Activated T-helper 2 cell treated with anti-CD3 and anti-CD28 coated beads, Interferon-gamma antibody, Interleukin-2, Interleukin-4, amounts not matched to agents 10 μg/mL and 5 μg/mL and 100 μg/mL, durations not matched to agents 14 hours and 24 hours and 36 hours (primary cell): ENCODE data around the gene USP38. TPM values are rescaled to one million over a fixed set of nuclear protein-coding genes. Genes with fewer than 3 reads are reported as not detected.
"Not testable (repeated sequence)": the region's sequence is repeated elsewhere in the genome, so short reads cannot be mapped to it uniquely, and the experiment has no call there.

Experiments used
- DNase-seq: peaks from one replicate; pipeline ENCODE4 v3.0.0; 2021; ENCODE audit warnings: low spot score
- H3K27ac Mint-ChIP-seq: one replicate; pipeline ENCODE4 v1.8.0; 2021; ENCODE audit warnings: mixed read lengths
- H3K27me3 Mint-ChIP-seq: one replicate; pipeline ENCODE4 v1.8.0; 2021; ENCODE audit warnings: low read depth, mixed read lengths
- H3K36me3 Mint-ChIP-seq: one replicate; pipeline ENCODE4 v1.8.0; 2021; ENCODE audit warnings: low read depth, mixed read lengths
- H3K4me1 Mint-ChIP-seq: one replicate; pipeline ENCODE4 v1.8.0; 2021; ENCODE audit warnings: low read depth, mixed read lengths
- H3K4me3 Mint-ChIP-seq: one replicate; pipeline ENCODE4 v1.8.0; 2021; ENCODE audit warnings: low read depth, mild to moderate bottlenecking, moderate library complexity, mixed read lengths
- H3K9me3 Mint-ChIP-seq: one replicate; pipeline ENCODE4 v1.8.0; 2021; ENCODE audit warnings: mixed read lengths
- intact Hi-C: fragments of 100-400 bp; cut with micrococcal nuclease; formaldehyde crosslinking; loops from one replicate; pipeline ENCODE4 v1.15.1; 2023
- total RNA-seq: library from RNA; stranded (reverse); gene quantifications from 2 replicates; pipeline ENCODE4 v1.2.3, GENCODE V29; 2022

USP38 gene
- total RNA-seq, 1 donor from 2014 or later, result 26.2 TPM

DNA sequence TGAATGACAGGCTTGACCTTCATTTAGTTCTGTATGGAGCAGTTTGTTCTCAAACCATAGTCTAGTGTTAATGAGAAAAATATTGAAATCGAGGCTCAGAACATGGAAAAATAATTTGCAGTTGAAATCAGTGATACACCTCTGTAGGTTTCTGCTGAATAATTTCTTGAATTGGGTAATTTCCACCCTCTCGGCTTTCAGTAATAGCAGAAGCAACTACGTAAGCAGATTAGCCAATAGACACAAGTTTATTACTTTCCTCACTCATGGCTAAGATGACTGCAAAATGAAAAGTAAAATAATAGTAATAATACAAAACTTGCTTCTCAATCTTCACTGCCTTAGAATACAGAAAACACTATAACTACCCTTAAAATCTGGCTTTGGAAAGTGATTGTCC, 46.0 kb downstream of the USP38 start:
- no peak for DNase-seq
- Mint-ChIP-seq H3K27ac (no peak overlapping the region), H3K36me3 (no peaks in the 10 kb centered on the region), H3K4me1 (no peaks in the 10 kb centered on the region), H3K4me3 (no peak overlapping the region), H3K9me3 (no peaks in the 10 kb centered on the region), H3K27me3 (peaks cover 5% of the 10 kb centered on the region)
- intact Hi-C loops, result no loop called here

DNA sequence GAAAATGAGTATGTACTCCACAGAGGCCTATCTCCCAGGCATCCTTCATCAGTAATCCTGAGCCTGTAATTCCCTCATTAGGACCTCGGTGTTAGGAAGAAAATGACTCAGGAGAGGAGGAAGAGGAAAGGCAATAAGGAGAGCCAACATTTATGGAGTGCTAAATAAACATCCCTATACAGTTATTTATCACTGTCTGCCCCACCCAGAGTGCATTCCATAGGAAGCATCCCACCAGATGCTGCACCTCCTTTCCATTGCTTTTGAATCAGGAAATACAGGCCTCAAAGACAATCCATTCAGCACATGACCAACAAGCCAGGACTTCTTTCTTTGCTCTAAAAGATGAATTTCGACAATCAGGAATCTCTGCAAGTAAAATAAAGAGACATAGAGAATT, 47.6 kb downstream of the USP38 start:
- H3K9me3 Mint-ChIP-seq, result no peaks in the 10 kb centered on the region
- DNase-seq, result no peak
- H3K4me1 Mint-ChIP-seq, result no peaks in the 10 kb centered on the region
- no peak overlapping the region for H3K4me3 Mint-ChIP-seq
- H3K27ac Mint-ChIP-seq, result no peak overlapping the region
- H3K27me3 Mint-ChIP-seq, result peaks cover 5% of the 10 kb centered on the region
- H3K36me3 Mint-ChIP-seq, result no peaks in the 10 kb centered on the region
- intact Hi-C loops, result no loop called here

DNA sequence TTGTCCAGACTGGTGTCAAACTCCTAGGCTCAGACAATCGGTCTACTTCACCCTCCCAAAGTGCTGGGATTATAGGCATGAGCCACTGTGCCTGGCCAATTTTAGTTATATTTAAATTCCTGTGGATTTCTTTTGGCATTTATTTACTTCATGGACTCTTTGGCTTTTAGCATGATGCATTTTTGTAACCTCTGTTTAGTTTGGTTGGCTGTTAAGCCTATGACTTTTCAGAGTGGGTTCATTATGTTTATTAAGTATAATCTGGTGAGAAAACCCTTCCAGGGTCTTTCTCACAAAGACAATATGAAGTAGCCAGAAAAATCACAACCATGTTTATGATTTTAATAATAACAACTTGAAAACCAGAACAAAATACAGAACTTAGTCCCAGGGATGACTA, 49.4 kb downstream of the USP38 start:
- Mint-ChIP-seq H3K27me3 (peaks cover 5% of the 10 kb centered on the region), H3K4me3 (no peak overlapping the region), H3K4me1 (no peaks in the 10 kb centered on the region), H3K9me3 (no peaks in the 10 kb centered on the region), H3K27ac (no peak overlapping the region), H3K36me3 (no peaks in the 10 kb centered on the region)
- intact Hi-C loops, result no loop called here
- no peak for DNase-seq

DNA sequence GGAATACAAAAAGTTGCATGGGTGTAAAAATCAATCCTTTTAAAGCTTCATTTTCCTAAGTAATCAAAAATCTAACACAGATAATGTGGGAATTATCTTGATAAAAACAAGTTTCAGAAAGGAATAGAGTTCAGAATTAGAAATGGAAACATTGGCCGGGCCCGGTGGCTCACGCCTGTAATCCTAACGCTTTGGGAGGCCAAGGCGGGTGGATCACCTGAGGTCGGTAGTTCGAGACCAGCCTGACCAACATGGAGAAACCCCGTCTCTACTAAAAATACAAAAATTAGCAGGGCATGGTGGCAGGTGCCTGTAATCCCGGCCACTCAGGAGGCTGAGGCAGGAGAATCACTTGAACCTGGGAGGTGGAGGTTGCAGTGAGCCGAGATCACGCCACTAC, 52.5 kb downstream of the USP38 start:
- H3K27ac Mint-ChIP-seq, H3K36me3 Mint-ChIP-seq, H3K27me3 Mint-ChIP-seq, H3K4me3 Mint-ChIP-seq, intact Hi-C loops, H3K9me3 Mint-ChIP-seq, H3K4me1 Mint-ChIP-seq, DNase-seq: not testable (repeated sequence)

DNA sequence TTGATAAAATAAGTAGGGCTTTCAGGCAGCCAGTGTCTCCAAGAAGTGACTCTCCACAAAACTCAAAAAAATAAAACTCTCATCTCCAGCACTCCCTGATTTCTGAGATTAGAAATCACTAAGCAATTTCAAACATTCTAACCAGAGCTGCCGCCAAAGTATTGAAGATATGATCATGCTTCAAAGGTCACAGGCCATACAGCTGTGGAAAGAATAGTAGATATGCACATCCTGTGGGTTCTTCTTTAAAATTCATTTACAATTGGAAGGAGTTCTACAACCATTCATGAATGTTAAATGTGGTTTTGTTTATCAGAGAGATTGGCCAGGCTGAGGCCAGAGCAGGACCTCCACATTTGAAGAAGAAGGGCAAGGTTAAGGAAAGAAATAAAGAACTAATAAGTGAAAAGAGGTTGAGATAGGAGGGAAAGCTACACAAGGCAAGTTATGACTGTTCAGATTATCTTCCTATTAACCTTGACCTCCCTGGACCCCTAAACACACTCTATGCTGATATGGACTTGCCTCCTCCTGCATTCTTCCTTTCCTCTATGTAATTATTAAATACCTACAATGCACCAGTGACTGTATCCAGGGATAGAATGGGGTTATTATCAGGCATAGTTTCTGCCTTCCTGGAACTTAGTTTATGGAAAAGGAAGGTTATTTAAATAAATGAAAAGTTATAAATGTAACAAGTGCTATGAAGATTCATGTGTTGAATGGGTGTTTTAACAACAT, 56.4 kb downstream of the USP38 start:
- Mint-ChIP-seq H3K27me3 (peaks cover 3% of the 10 kb centered on the region), H3K4me1 (peaks cover 7% of the 10 kb centered on the region), H3K36me3 (no peaks in the 10 kb centered on the region), H3K9me3 (peaks cover 10% of the 10 kb centered on the region), H3K4me3 (no peak overlapping the region), H3K27ac (no peak overlapping the region)
- intact Hi-C loops, result no loop called here
- no peak for DNase-seq

DNA sequence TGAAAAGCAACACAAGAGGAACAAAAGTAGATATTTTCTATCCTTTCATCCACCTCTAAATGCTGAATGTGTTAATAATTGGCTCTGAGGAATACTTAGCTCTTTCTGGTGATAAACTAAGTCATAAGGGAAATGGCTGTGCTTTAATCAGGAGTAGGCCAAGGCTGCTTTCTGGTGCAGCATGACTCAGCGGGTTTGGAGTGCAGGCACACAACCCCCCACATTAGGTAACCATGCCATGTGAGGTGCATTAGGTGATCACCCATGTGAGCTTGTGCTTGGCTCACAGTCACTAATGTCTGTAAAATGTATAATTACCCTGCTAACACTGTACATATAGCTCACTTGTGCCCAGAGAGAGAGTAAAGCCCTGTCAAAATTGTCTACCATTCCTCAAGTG, 57.2 kb downstream of the USP38 start:
- Mint-ChIP-seq H3K4me1 (peaks cover 7% of the 10 kb centered on the region), H3K27me3 (peaks cover 3% of the 10 kb centered on the region), H3K27ac (no peak overlapping the region), H3K36me3 (no peaks in the 10 kb centered on the region), H3K9me3 (peaks cover 10% of the 10 kb centered on the region), H3K4me3 (no peak overlapping the region)
- intact Hi-C loops, result no loop called here
- DNase-seq, result no peak

DNA sequence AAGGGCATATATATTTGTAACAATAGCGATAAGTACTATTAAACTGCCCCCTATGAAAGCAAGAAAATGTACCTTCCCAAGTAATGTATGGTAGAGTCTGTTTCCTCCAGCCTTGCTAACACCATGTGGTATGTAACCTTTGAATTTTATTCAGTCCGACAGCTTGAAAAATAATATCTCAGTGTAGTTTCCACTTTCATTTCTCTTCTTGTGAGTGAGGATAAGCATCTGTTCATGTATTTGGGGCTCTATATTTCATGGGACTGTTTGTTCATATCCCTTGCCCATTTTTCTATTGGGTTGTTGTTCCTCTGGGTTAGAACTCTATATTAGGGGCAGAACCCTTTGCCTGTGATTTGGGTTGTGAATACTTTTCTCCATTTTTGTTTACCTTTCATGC, 58.3 kb downstream of the USP38 start:
- DNase-seq, result no peak
- peaks cover 7% of the 10 kb centered on the region for H3K4me1 Mint-ChIP-seq
- no peak overlapping the region for H3K27ac Mint-ChIP-seq
- no peak overlapping the region for H3K4me3 Mint-ChIP-seq
- intact Hi-C loops, result no loop called here
- H3K27me3 Mint-ChIP-seq, result peaks cover 3% of the 10 kb centered on the region
- peaks cover 10% of the 10 kb centered on the region for H3K9me3 Mint-ChIP-seq
- no peaks in the 10 kb centered on the region for H3K36me3 Mint-ChIP-seq

DNA sequence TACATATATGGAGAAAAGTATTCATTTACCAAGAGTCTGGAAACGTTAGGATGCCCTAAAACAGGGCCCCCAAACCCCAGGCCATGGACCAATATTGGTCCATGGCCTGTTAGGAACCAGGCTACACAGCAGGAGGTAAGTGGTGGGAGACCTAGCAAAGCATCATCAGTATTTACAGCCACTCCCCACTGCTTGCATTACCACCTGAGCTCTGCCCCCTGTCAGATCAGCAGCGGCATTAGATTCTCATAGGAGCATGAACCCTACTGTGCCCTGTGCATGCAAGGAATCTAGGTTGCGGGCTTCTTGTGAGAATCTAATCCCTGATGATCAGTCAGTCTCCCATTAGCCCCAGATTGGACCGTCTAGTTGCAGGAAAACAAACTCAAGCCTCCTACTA, 62.3 kb downstream of the USP38 start:
- DNase-seq, result no peak
- Mint-ChIP-seq H3K4me3 (no peak overlapping the region), H3K9me3 (peaks cover 4% of the 10 kb centered on the region), H3K4me1 (no peaks in the 10 kb centered on the region), H3K36me3 (no peaks in the 10 kb centered on the region), H3K27me3 (peaks cover 3% of the 10 kb centered on the region), H3K27ac (no peak overlapping the region)
- intact Hi-C loops, result no loop called here

DNA sequence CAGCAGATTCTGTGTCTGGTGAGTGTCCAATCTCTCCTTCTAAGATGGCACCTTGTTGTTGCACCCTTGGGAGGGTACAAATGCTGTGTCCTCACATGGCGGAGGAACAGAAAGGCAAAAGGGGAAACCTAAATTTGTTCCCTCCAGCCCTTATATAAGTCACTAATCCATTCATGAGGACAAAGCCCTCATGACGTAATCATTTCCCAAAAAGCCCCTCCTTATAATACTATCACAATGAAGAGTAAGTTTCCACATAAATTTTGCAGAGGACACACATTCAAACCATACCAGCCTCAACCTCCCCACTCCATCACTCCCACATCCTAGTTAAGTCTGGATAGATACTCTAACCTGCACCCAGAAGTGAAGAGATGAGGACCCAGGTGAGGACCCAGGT, 63.1 kb downstream of the USP38 start:
- DNase-seq, result no peak
- no peak overlapping the region for H3K27ac Mint-ChIP-seq
- intact Hi-C loops, result no loop called here
- H3K36me3 Mint-ChIP-seq, result no peaks in the 10 kb centered on the region
- no peaks in the 10 kb centered on the region for H3K9me3 Mint-ChIP-seq
- no peaks in the 10 kb centered on the region for H3K4me1 Mint-ChIP-seq
- H3K4me3 Mint-ChIP-seq, result no peak overlapping the region
- H3K27me3 Mint-ChIP-seq, result peaks cover 3% of the 10 kb centered on the region

DNA sequence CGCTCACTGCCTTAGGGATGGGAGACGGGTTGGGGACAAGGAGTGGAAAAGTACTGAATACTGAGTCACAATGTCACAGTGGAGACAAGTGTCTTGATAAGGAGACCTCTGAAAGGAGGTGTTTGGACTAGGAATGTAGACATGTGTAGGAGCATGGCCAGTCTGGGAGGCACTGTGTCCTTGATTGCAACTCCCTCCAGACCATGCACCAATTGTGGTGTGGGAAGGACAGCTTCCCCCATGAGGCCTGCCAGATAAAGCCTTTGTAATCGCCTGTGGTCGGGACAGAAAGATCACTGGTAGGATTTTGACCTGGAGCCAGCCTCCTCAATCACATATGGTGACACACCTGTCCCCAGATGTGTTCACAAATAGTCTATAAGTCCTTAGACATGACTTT, 64.1 kb downstream of the USP38 start:
- no peak for DNase-seq
- no peaks in the 10 kb centered on the region for H3K4me1 Mint-ChIP-seq
- H3K36me3 Mint-ChIP-seq, result no peaks in the 10 kb centered on the region
- peaks cover 3% of the 10 kb centered on the region for H3K27me3 Mint-ChIP-seq
- H3K9me3 Mint-ChIP-seq, result no peaks in the 10 kb centered on the region
- no peak overlapping the region for H3K4me3 Mint-ChIP-seq
- intact Hi-C loops, result no loop called here
- H3K27ac Mint-ChIP-seq, result no peak overlapping the region

DNA sequence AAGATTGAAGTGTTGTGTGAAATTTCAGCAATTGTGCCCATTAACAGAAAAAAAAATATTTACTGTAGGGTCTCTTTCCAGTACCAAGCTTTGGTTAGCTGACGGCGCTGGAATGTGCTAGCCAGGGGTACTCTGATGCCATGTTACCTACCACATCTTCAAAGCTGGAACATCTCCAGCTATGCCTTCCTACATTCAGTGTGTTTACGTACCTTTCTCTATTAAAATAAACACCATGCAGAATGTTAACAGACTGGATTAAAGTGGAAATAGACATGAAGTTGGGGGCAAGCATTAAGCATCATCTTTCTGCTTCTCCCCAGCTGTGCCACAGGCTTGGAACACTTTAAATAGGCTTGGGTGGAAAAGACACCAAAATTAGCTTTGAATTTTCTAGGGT, 65.9 kb downstream of the USP38 start:
- Mint-ChIP-seq H3K4me1 (no peaks in the 10 kb centered on the region), H3K36me3 (no peaks in the 10 kb centered on the region), H3K4me3 (no peak overlapping the region), H3K9me3 (no peaks in the 10 kb centered on the region), H3K27ac (no peak overlapping the region), H3K27me3 (peaks cover 5% of the 10 kb centered on the region)
- DNase-seq, result no peak
- intact Hi-C loops, result no loop called here

DNA sequence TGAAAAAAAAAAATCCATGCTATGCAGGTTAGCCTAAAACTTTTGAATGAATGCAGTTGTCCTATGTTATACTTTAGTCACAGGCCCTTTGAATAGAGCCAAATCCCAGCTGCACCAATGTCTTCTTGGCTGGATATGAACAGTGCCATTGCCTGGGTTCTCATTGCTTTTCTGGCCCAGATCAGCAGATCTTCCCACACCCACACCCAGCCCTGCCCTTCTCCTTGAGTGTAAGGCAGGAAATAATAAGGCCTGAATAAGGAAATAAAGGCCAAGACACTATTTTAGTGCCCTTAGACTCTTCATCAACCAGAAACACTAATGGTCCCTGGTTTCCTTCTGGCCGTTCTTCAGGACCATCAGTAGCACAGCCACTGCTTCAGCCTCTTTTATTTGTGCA, 66.6 kb downstream of the USP38 start:
- H3K36me3 Mint-ChIP-seq, result no peaks in the 10 kb centered on the region
- H3K4me3 Mint-ChIP-seq, result no peak overlapping the region
- H3K4me1 Mint-ChIP-seq, result no peaks in the 10 kb centered on the region
- intact Hi-C loops, result no loop called here
- DNase-seq, result no peak
- no peak overlapping the region for H3K27ac Mint-ChIP-seq
- peaks cover 4% of the 10 kb centered on the region for H3K27me3 Mint-ChIP-seq
- no peaks in the 10 kb centered on the region for H3K9me3 Mint-ChIP-seq

DNA sequence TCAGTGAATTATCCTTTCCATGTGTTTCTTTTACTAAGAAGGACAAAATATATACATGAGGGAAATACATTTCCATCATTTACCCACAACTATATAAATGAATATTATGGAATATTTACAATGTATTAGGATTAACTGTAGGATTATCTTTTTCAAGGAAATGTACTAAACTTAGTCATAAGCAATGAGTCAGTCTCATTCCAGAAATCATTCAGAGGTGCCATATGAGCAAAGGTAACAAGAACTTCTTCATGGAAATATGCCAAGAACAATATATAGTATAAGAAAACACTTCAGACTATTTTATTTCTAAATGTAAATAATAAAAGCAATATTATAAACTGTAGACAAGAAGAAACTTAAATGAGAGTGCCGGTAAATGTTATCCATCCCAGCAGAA, 67.1 kb downstream of the USP38 start:
- intact Hi-C loops, result no loop called here
- peaks cover 6% of the 10 kb centered on the region for H3K27me3 Mint-ChIP-seq

DNA sequence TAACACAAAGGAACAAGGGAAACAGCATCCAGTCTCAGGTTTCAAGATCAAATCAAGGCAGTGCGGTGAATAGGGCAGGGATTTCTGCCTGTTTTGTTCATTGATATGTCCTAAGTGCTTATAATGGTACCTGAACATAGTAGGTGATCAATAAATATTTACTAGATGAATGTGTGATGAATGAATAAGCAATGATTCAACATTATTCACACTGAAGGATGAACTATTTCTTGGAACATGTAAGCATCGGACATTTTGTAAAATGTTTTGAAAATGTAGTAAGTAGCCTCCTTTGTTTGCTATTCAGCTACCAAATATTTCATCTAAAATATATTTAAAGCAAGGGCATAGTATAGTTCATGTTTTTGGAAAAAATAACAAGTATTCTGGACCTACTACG, 67.8 kb downstream of the USP38 start:
- intact Hi-C loops, result no loop called here
- no peak overlapping the region for H3K27ac Mint-ChIP-seq
- DNase-seq, result no peak
- H3K4me3 Mint-ChIP-seq, result no peak overlapping the region
- H3K36me3 Mint-ChIP-seq, result no peaks in the 10 kb centered on the region
- no peaks in the 10 kb centered on the region for H3K4me1 Mint-ChIP-seq
- H3K9me3 Mint-ChIP-seq, result no peaks in the 10 kb centered on the region
- H3K27me3 Mint-ChIP-seq, result peaks cover 6% of the 10 kb centered on the region

More for the DNA sequence above, 67.1 kb downstream of the USP38 start:
- Mint-ChIP-seq H3K4me3 (no peak overlapping the region), H3K9me3 (no peaks in the 10 kb centered on the region), H3K4me1 (no peaks in the 10 kb centered on the region), H3K27ac (no peak overlapping the region), H3K36me3 (no peaks in the 10 kb centered on the region)
- no peak for DNase-seq
